Measurements from ENCODE around the gene PELI2. TPM values are rescaled to one million over a fixed set of nuclear protein-coding genes. Genes with fewer than 3 reads are reported as not detected.

Gene PELI2
- total and polyA plus RNA-seq, 2 of the 4 experiments (the other 2 are of a cell fraction) = 6.0 to 36.7 TPM

DNA sequence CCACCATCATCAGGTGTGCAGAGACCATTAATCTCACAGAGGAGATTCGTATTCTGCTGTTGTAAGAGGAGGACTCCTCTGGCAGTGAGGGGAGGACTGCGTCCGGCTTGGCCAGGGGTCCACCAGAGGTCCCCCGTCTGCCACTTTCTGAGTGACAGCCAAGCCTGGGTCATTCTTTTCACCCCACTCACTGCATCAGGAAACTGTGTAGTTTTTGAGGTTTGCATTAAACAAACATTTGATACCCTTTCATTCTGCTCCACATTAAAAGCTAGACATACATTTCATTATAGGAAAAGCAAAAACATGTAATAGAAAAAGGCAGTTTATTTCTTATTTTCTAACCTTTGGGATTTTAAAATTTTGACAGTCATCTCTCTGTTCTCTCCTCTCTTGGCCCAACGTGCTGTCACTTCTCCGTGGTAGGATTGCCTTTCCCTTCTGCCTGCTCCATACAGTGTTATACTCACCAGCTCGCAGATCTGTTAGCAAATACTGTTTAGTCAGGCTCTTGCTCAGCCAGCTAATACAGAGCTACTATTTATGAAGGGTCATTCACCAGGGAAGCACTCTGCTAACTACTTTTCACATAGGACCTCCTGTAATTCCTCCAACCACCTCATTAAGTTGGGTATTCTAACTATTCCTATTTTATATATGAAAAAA is 99.3 kb downstream of the PELI2 start:
- Histone ChIP-seq H3K14ac (replicated peaks; ENCODE audit: low read depth, low read length) (peak overlapping the region; percentile 27; the same call in 1 of the 2 replicates), H3K9ac (ENCODE audit: low read depth, low read length) (no peak overlapping the region), H3K4me1 (ENCODE audit: control insufficient read depth, insufficient read depth, low read length) (peaks cover 16% of the 10 kb centered on the region), H3K23ac (ENCODE audit: low read depth, low read length) (peak overlapping the region; percentile 56; the same call in 1 of the 2 replicates), H3K27me3 (ENCODE audit: control insufficient read depth, insufficient read depth, low read length) (no peaks in the 10 kb centered on the region), H2BK120ac (ENCODE audit: low read depth, low read length) (no peak overlapping the region), H4K5ac (ENCODE audit: low read depth, low read length) (no peak overlapping the region), H3K36me3 (ENCODE audit: control insufficient read depth, insufficient read depth, low read length) (no peaks in the 10 kb centered on the region), H3K79me1 (ENCODE audit: low read depth in 1 of 2, low read length in 2 of 2) (peaks cover 20 to 51% of the 10 kb centered on the region in 2 experiments; a peak in 3 of 4 replicates), H3K4ac (ENCODE audit: low read depth, low read length) (peak overlapping the region; percentile 46; the same call in 1 of the 2 replicates), H4K20me1 (ENCODE audit: insufficient read depth, low read length) (no peaks in the 10 kb centered on the region; the same call in 1 of the 2 replicates), H2AK9ac (replicated peaks; ENCODE audit: low read depth, low read length, poor library complexity) (peak overlapping the region; percentile 44), H2AFZ (replicated peaks; ENCODE audit: low read length, poor library complexity) (no peak overlapping the region), H2BK15ac (ENCODE audit: low read depth, low read length) (peak overlapping the region; percentile 10; the same call in 1 of the 3 replicates), H2BK20ac (ENCODE audit: low read depth, low read length) (no peak overlapping the region), H3K4me2 (ENCODE audit: low read depth, low read length) (no peak overlapping the region), H3K9me3 (ENCODE audit: control insufficient read depth, insufficient read depth, low read length) (no peaks in the 10 kb centered on the region), H3K56ac (ENCODE audit: extremely low read depth, insufficient read depth, low read length) (no peak overlapping the region), H3K18ac (ENCODE audit: low read depth, low read length) (no peak overlapping the region), H3K4me3 (ENCODE audit: insufficient read depth, low read depth, low read length) (no peak overlapping the region), H2BK5ac (ENCODE audit: low read depth, low read length, poor library complexity, severe bottlenecking) (no peak overlapping the region), H3K27ac (ENCODE audit: insufficient read depth, low read length) (no peak overlapping the region), H4K8ac (ENCODE audit: low read depth in 2 of 2, low read length in 2 of 2) (no peak overlapping the region; a peak in 1 of 4 replicates), H4K91ac (ENCODE audit: insufficient read depth, low read depth, low read length) (peak overlapping the region; percentile 15; the same call in 1 of the 2 replicates), H3K9me1 (ENCODE audit: insufficient read depth, low read length) (peaks cover 18% of the 10 kb centered on the region), H2AK5ac (ENCODE audit: low read depth, low read length) (no peak overlapping the region)
- DNase-seq (no peak), ATAC-seq (ENCODE audit: low read depth) (no peak)
- no TSS peak for BruUV-seq (replicated peaks)
- intact Hi-C loops (cut with micrococcal nuclease) (no loop called here), in situ Hi-C loops (cut with MboI; ENCODE audit: low sequenced_read_pairs) (no loop called here), dilution Hi-C loops (cut with HindIII; ENCODE audit: low sequenced_read_pairs, unreplicated experiment) (no loop called here)
- WGBS, 2 experiments (ENCODE audit: extremely low coverage in 2 of 2, insufficient read length in 1 of 2) = no CpG with 5 or more reads among the region's 7 CpGs
- ChIA-PET POLR2A (ENCODE audit: unreplicated experiment) (no interaction called here), CTCF (interaction anchor here (1.0 kb wide), 1 partner anchor 125 kb away, joined by 6 read pairs; no protein-coding TSS in a partner anchor)
- TF ChIP-seq MAFK (IDR thresholded peaks at IDR 0.05; ENCODE audit: low read depth, low read length) (no peak), RFX5 (IDR thresholded peaks at IDR 0.05; ENCODE audit: low read depth, low read length) (no peak), FOS (IDR thresholded peaks at IDR 0.05; ENCODE audit: low read depth, low read length) (no peak), BHLHE40 (IDR thresholded peaks at IDR 0.05; ENCODE audit: low read depth, low read length) (no peak), CEBPB (IDR thresholded peaks at IDR 0.05; ENCODE audit: low read depth, low read length) (no peak), CHD1 (IDR thresholded peaks at IDR 0.05; ENCODE audit: low read depth, low read length) (no peak), MXI1 (IDR thresholded peaks at IDR 0.05; ENCODE audit: borderline replicate concordance, low read depth, low read length) (no peak), RCOR1 (IDR thresholded peaks at IDR 0.05; ENCODE audit: insufficient replicate concordance, low read length) (no peak), NFE2L2 (IDR thresholded peaks at IDR 0.05; ENCODE audit: low read depth, low read length) (no peak), RAD21 (IDR thresholded peaks at IDR 0.05; ENCODE audit: low read length) (no peak), POLR2A (IDR thresholded peaks at IDR 0.05; ENCODE audit: low read depth, low read length) (no peak), MAZ (IDR thresholded peaks at IDR 0.05; ENCODE audit: borderline replicate concordance, low read depth, low read length) (no peak)
- TF ChIP-seq, protein P1, sequence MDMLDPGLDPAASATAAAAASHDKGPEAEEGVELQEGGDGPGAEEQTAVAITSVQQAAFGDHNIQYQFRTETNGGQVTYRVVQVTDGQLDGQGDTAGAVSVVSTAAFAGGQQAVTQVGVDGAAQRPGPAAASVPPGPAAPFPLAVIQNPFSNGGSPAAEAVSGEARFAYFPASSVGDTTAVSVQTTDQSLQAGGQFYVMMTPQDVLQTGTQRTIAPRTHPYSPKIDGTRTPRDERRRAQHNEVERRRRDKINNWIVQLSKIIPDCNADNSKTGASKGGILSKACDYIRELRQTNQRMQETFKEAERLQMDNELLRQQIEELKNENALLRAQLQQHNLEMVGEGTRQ (IDR thresholded peaks at IDR 0.05; ENCODE audit: low read depth, low read length) = no peak
- TF ChIP-seq, protein P2, sequence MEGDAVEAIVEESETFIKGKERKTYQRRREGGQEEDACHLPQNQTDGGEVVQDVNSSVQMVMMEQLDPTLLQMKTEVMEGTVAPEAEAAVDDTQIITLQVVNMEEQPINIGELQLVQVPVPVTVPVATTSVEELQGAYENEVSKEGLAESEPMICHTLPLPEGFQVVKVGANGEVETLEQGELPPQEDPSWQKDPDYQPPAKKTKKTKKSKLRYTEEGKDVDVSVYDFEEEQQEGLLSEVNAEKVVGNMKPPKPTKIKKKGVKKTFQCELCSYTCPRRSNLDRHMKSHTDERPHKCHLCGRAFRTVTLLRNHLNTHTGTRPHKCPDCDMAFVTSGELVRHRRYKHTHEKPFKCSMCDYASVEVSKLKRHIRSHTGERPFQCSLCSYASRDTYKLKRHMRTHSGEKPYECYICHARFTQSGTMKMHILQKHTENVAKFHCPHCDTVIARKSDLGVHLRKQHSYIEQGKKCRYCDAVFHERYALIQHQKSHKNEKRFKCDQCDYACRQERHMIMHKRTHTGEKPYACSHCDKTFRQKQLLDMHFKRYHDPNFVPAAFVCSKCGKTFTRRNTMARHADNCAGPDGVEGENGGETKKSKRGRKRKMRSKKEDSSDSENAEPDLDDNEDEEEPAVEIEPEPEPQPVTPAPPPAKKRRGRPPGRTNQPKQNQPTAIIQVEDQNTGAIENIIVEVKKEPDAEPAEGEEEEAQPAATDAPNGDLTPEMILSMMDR (conservative IDR thresholded peaks at IDR 0.05; ENCODE audit: low read depth, low read length) = no peak
- TF ChIP-seq, protein P3, sequence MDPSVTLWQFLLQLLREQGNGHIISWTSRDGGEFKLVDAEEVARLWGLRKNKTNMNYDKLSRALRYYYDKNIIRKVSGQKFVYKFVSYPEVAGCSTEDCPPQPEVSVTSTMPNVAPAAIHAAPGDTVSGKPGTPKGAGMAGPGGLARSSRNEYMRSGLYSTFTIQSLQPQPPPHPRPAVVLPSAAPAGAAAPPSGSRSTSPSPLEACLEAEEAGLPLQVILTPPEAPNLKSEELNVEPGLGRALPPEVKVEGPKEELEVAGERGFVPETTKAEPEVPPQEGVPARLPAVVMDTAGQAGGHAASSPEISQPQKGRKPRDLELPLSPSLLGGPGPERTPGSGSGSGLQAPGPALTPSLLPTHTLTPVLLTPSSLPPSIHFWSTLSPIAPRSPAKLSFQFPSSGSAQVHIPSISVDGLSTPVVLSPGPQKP (IDR thresholded peaks at IDR 0.05; ENCODE audit: borderline replicate concordance, low read depth, low read length) = no peak
